ENCODE results near the gene SFXN3.

The SFXN3 gene

DNA sequence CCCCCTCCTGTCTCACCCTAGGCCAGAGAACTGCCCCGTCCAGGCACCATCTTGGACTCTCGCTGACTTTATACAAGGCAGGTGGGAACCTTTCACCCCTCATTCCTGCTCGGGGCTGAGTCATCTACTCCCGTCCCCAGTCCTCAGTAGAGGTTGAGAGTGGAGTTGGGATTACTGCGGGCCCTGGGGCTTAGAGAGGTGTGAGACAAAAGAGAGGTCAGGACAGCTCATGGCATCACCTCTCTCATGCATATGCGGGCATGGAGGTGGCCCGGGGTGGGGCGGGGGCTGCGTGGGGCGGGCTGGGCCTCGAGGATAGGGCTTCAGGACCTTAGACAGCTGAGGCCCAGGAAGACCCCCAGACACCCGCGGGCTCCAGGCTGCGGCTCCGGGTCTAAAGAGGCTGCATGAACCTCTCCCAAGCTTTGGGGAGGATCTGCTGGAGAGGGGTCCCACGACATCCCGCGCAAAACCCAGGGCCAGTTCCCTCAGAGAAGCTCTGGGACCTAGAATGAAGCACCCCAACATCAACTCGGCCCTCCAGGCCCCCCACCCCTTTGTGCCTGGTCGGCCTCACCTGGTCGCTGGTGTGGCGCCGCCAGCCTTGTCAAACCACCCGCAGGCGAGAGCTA, 422 bp upstream of the SFXN3 start:
- DNase-seq (ENCODE audit: low spot score), result no peak
- peak overlapping the region; percentile 75 for H3K4me2 ChIP-seq (ENCODE audit: insufficient read depth, low read length, poor library complexity, severe bottlenecking)
- H4K8ac ChIP-seq (ENCODE audit: low read depth, low read length), result no peak overlapping the region
- H3K18ac ChIP-seq (ENCODE audit: low read length), result no peak overlapping the region
- H4K91ac ChIP-seq (ENCODE audit: low read depth, low read length, poor library complexity), result no peak overlapping the region
- peaks cover 11 to 71% (median 51%) of the 10 kb centered on the region in 3 experiments for H3K27me3 ChIP-seq (ENCODE audit: control insufficient read depth in 3 of 3, insufficient read depth in 3 of 3, low read depth in 1 of 3, low read length in 3 of 3)
- H3K9me3 ChIP-seq (replicated peaks in 1 of 2; ENCODE audit: control insufficient read depth in 2 of 2, insufficient read depth in 1 of 2, low read depth in 1 of 2, low read length in 2 of 2), result no peaks in the 10 kb centered on the region
- H3K27ac ChIP-seq (replicated peaks; ENCODE audit: low read length), result no peak overlapping the region
- H2BK5ac ChIP-seq (ENCODE audit: low read length), result no peak overlapping the region
- H3K9ac ChIP-seq (ENCODE audit: low read depth, low read length, poor library complexity), result no peak overlapping the region
- H3K4me1 ChIP-seq (ENCODE audit: control insufficient read depth in 2 of 2, insufficient read depth in 1 of 2, low read depth in 1 of 2, low read length in 2 of 2), result peaks cover 32 to 35% of the 10 kb centered on the region in 2 donors
- no peaks in the 10 kb centered on the region for H3K36me3 ChIP-seq (replicated peaks in 1 of 2; ENCODE audit: control insufficient read depth in 2 of 2, insufficient read depth in 2 of 2, low read length in 2 of 2)
- H3K14ac ChIP-seq (ENCODE audit: low read length), result no peak overlapping the region
- H3K4ac ChIP-seq (ENCODE audit: low read length), result no peak overlapping the region
- no peak overlapping the region for H2BK120ac ChIP-seq (ENCODE audit: low read depth, low read length)
- WGBS, 2 donors (ENCODE audit: extremely low coverage in 2 of 2, insufficient read length in 2 of 2, insufficient replicate concordance in 1 of 2), result no CpG with 5 or more reads among the region's 25 CpGs
- H3K23ac ChIP-seq (ENCODE audit: low read depth, low read length, poor library complexity), result no peak overlapping the region
- no peaks in the 10 kb centered on the region for H3K79me1 ChIP-seq (ENCODE audit: low read depth, low read length)
- peak overlapping the region; percentile 39 to 52 for H3K4me3 ChIP-seq (ENCODE audit: low read length in 2 of 2)
- H2AK5ac ChIP-seq (ENCODE audit: low read depth, low read length), result no peak overlapping the region
- H2AFZ ChIP-seq (ENCODE audit: low read length), result peak overlapping the region; percentile 92
- no peak overlapping the region for H2BK12ac ChIP-seq (ENCODE audit: low read length)
- no peak overlapping the region for H2BK15ac ChIP-seq (ENCODE audit: low read length)

DNA sequence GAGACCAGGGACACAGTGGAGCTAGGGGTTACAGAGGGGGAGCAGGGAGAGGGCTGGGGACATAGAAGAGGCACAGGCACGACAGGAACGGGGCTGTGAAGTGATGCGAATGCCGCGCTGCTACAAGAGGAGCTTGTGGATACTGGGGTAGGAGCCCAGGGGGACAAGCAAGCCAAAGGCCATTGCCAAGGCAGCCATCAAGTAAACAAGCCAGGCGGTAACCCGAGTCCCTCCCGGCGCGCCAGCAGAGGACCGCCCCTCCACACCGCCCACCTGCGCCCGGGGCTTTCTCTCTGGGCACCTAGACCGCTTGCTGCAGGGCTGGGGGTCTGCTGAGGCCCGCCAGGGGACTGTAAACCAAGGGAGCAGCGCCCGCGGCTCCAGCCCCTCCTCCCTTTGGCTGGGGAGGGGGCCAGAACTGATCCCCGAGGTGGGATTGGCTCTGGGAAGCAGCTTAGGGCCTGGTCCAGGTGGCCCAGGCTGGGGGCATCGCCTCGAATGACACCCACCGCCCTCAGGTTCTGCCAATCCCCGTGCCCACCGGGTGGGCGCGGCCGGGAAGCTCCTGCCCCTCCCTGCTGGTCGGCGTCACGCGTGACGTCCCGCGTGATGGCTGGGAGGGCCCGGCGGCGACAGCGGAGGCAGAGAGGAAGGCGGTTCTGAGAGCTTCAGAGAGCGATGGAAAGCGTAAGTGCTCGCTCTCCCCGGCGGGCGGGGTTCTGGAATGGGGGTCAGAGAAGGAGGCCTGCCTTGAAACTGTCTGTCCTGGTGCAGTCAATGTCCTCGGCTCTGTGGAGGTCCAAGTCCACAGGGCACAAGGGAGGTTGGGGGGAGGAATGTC, 982 bp downstream of the SFXN3 start:
- H3K27ac ChIP-seq (replicated peaks; ENCODE audit: low read length), result no peak overlapping the region
- no peak overlapping the region for H2BK15ac ChIP-seq (ENCODE audit: low read length)
- H3K4me2 ChIP-seq (ENCODE audit: insufficient read depth, low read length, poor library complexity, severe bottlenecking), result peak overlapping the region; percentile 75
- H4K91ac ChIP-seq (ENCODE audit: low read depth, low read length, poor library complexity), result no peak overlapping the region
- H4K8ac ChIP-seq (ENCODE audit: low read depth, low read length), result peak overlapping the region; percentile 93
- peak overlapping the region; percentile 39 to 69 for H3K4me3 ChIP-seq (ENCODE audit: low read length in 2 of 2)
- H3K14ac ChIP-seq (ENCODE audit: low read length), result no peak overlapping the region
- no peaks in the 10 kb centered on the region for H3K79me1 ChIP-seq (ENCODE audit: low read depth, low read length)
- no peak overlapping the region for H3K4ac ChIP-seq (ENCODE audit: low read length)
- H2AK5ac ChIP-seq (ENCODE audit: low read depth, low read length), result peak overlapping the region; percentile 48
- DNase-seq (ENCODE audit: low spot score), result no peak
- peak overlapping the region; percentile 60 for H3K23ac ChIP-seq (ENCODE audit: low read depth, low read length, poor library complexity)
- no peaks in the 10 kb centered on the region for H3K36me3 ChIP-seq (replicated peaks in 1 of 2; ENCODE audit: control insufficient read depth in 2 of 2, insufficient read depth in 2 of 2, low read length in 2 of 2)
- peak overlapping the region; percentile 92 for H2AFZ ChIP-seq (ENCODE audit: low read length)
- H2BK12ac ChIP-seq (ENCODE audit: low read length), result no peak overlapping the region
- peak overlapping the region; percentile 60 for H3K18ac ChIP-seq (ENCODE audit: low read length)
- H3K4me1 ChIP-seq (ENCODE audit: control insufficient read depth in 2 of 2, insufficient read depth in 1 of 2, low read depth in 1 of 2, low read length in 2 of 2), result peaks cover 32 to 35% of the 10 kb centered on the region in 2 donors
- peaks cover 11 to 75% (median 55%) of the 10 kb centered on the region in 3 experiments for H3K27me3 ChIP-seq (ENCODE audit: control insufficient read depth in 3 of 3, insufficient read depth in 3 of 3, low read depth in 1 of 3, low read length in 3 of 3)
- H2BK5ac ChIP-seq (ENCODE audit: low read length), result peak overlapping the region; percentile 62
- H3K9me3 ChIP-seq (replicated peaks in 1 of 2; ENCODE audit: control insufficient read depth in 2 of 2, insufficient read depth in 1 of 2, low read depth in 1 of 2, low read length in 2 of 2), result peaks cover 0 to 2% of the 10 kb centered on the region in 2 donors
- H2BK120ac ChIP-seq (ENCODE audit: low read depth, low read length), result peak overlapping the region; percentile 42
- WGBS, 2 donors (ENCODE audit: extremely low coverage in 2 of 2, insufficient read length in 2 of 2, insufficient replicate concordance in 1 of 2), result no CpG with 5 or more reads among the region's 47 CpGs
- peak overlapping the region; percentile 32 for H3K9ac ChIP-seq (ENCODE audit: low read depth, low read length, poor library complexity)

DNA sequence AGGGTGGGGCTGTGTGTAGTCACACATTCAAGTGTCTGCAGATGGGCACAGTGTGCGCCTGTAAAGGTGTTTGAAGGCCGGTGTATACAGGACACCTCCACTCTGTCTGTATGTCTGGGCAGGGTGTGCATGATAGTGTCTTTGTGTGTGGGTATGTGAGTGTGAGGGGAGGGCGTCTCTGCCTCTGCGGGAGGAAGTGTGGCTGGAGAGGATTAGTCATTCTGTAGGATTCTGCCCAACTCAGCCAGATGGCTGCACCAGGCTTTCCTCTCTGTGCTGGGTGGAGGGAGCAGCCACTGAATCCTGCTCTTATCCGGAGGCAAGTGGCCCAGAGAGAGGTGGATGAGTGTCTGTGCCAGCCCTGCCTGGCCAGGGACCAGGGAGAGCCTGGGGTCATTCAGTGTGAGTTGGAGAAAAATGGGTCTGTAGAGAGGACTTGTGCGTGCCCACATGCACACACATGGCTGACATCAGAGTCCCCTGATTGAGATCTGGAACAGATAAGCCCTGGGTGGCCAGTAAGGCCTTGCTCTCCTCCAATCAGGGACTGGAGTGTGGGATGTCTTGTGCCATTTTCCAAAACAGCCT, 1.7 kb downstream of the SFXN3 start:
- DNase-seq (ENCODE audit: low spot score), result no peak
- Histone ChIP-seq H3K79me1 (ENCODE audit: low read depth, low read length) (no peaks in the 10 kb centered on the region), H3K9ac (ENCODE audit: low read depth, low read length, poor library complexity) (peak overlapping the region; percentile 12), H3K27ac (replicated peaks; ENCODE audit: low read length) (no peak overlapping the region), H3K27me3 (ENCODE audit: control insufficient read depth in 3 of 3, insufficient read depth in 3 of 3, low read depth in 1 of 3, low read length in 3 of 3) (peaks cover 11 to 69% (median 55%) of the 10 kb centered on the region in 3 experiments), H2BK12ac (ENCODE audit: low read length) (no peak overlapping the region), H3K23ac (ENCODE audit: low read depth, low read length, poor library complexity) (peak overlapping the region; percentile 51), H3K4me3 (ENCODE audit: low read length in 2 of 2) (peak overlapping the region in 1 of 2 donors; percentile 39), H3K4me1 (ENCODE audit: control insufficient read depth in 2 of 2, insufficient read depth in 1 of 2, low read depth in 1 of 2, low read length in 2 of 2) (peaks cover 32 to 33% of the 10 kb centered on the region in 2 donors), H3K9me3 (replicated peaks in 1 of 2; ENCODE audit: control insufficient read depth in 2 of 2, insufficient read depth in 1 of 2, low read depth in 1 of 2, low read length in 2 of 2) (peaks cover 0 to 2% of the 10 kb centered on the region in 2 donors), H2BK5ac (ENCODE audit: low read length) (peak overlapping the region; percentile 62), H3K36me3 (replicated peaks in 1 of 2; ENCODE audit: control insufficient read depth in 2 of 2, insufficient read depth in 2 of 2, low read length in 2 of 2) (no peaks in the 10 kb centered on the region), H3K18ac (ENCODE audit: low read length) (peak overlapping the region; percentile 77), H3K14ac (ENCODE audit: low read length) (no peak overlapping the region), H3K4ac (ENCODE audit: low read length) (no peak overlapping the region), H3K4me2 (ENCODE audit: insufficient read depth, low read length, poor library complexity, severe bottlenecking) (no peak overlapping the region), H2BK15ac (ENCODE audit: low read length) (no peak overlapping the region), H2BK120ac (ENCODE audit: low read depth, low read length) (no peak overlapping the region), H2AFZ (ENCODE audit: low read length) (peak overlapping the region; percentile 92), H2AK5ac (ENCODE audit: low read depth, low read length) (no peak overlapping the region), H4K91ac (ENCODE audit: low read depth, low read length, poor library complexity) (no peak overlapping the region), H4K8ac (ENCODE audit: low read depth, low read length) (peak overlapping the region; percentile 93)
- WGBS, 2 donors (ENCODE audit: extremely low coverage in 2 of 2, insufficient read length in 2 of 2, insufficient replicate concordance in 1 of 2), result no CpG with 5 or more reads among the region's 6 CpGs

DNA sequence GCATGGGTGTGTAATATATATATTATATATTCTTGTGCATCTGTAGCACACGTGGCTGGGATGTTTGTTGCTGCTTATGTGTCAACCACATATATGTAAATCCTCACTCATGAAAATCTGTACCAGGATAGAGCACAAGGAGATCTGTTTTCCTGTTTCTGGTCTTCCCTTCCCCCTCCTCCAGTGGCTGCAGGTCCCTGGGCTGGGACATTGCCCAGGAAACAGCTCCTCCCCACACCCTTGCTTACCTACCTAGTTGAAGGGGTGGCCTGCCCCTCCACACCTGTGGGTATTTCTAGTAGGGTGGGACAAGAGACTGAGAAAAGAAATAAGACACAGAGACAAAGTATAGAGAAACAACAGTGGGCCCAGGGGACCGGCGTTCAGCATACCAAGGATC, 2.2 kb downstream of the SFXN3 start:
- Histone ChIP-seq H3K79me1 (ENCODE audit: low read depth, low read length) (no peaks in the 10 kb centered on the region), H4K91ac (ENCODE audit: low read depth, low read length, poor library complexity) (no peak overlapping the region), H3K9ac (ENCODE audit: low read depth, low read length, poor library complexity) (no peak overlapping the region), H3K27me3 (ENCODE audit: control insufficient read depth in 3 of 3, insufficient read depth in 3 of 3, low read depth in 1 of 3, low read length in 3 of 3) (peaks cover 11 to 65% (median 55%) of the 10 kb centered on the region in 3 experiments), H3K9me3 (replicated peaks in 1 of 2; ENCODE audit: control insufficient read depth in 2 of 2, insufficient read depth in 1 of 2, low read depth in 1 of 2, low read length in 2 of 2) (peaks cover 0 to 2% of the 10 kb centered on the region in 2 donors), H3K27ac (replicated peaks; ENCODE audit: low read length) (no peak overlapping the region), H2AK5ac (ENCODE audit: low read depth, low read length) (no peak overlapping the region), H3K14ac (ENCODE audit: low read length) (no peak overlapping the region), H3K4ac (ENCODE audit: low read length) (no peak overlapping the region), H3K18ac (ENCODE audit: low read length) (no peak overlapping the region), H3K36me3 (replicated peaks in 1 of 2; ENCODE audit: control insufficient read depth in 2 of 2, insufficient read depth in 2 of 2, low read length in 2 of 2) (no peaks in the 10 kb centered on the region), H3K23ac (ENCODE audit: low read depth, low read length, poor library complexity) (no peak overlapping the region), H2BK5ac (ENCODE audit: low read length) (no peak overlapping the region), H2BK12ac (ENCODE audit: low read length) (no peak overlapping the region), H2AFZ (ENCODE audit: low read length) (no peak overlapping the region), H4K8ac (ENCODE audit: low read depth, low read length) (no peak overlapping the region), H3K4me3 (ENCODE audit: low read length in 2 of 2) (no peak overlapping the region), H3K4me1 (ENCODE audit: control insufficient read depth in 2 of 2, insufficient read depth in 1 of 2, low read depth in 1 of 2, low read length in 2 of 2) (peaks cover 32 to 34% of the 10 kb centered on the region in 2 donors), H3K4me2 (ENCODE audit: insufficient read depth, low read length, poor library complexity, severe bottlenecking) (no peak overlapping the region), H2BK15ac (ENCODE audit: low read length) (no peak overlapping the region), H2BK120ac (ENCODE audit: low read depth, low read length) (no peak overlapping the region)
- no CpG with 5 or more reads among the region's 3 CpGs for WGBS, 2 donors (ENCODE audit: extremely low coverage in 2 of 2, insufficient read length in 2 of 2, insufficient replicate concordance in 1 of 2)
- DNase-seq (ENCODE audit: low spot score), result no peak

All from neuronal stem cell (in vitro differentiated cells).